IgD-negative memory B cell (primary cell): ENCODE results near the gene PPFIBP2. TPM values are rescaled to one million over a fixed set of nuclear protein-coding genes. Genes with fewer than 3 reads are reported as not detected.

Experiments
- H3K27ac Mint-ChIP-seq, 3 donors: one replicate each; pipeline ENCODE4 v1.8.0; 2020 to 2022; ENCODE audit warnings: mild to moderate bottlenecking in 3 of 3, mixed read lengths in 3 of 3, moderate library complexity in 1 of 3
- H3K27me3 Mint-ChIP-seq: one replicate; pipeline ENCODE4 v1.8.0; 2021; ENCODE audit warnings: mixed read lengths
- H3K36me3 Mint-ChIP-seq: one replicate; pipeline ENCODE4 v1.8.0; 2020; ENCODE audit warnings: mild to moderate bottlenecking, mixed read lengths
- H3K4me1 Mint-ChIP-seq, 3 donors: one replicate each; pipeline ENCODE4 v1.8.0; 2020 to 2022; ENCODE audit warnings: mixed read lengths in 3 of 3, mild to moderate bottlenecking in 1 of 3
- H3K4me3 Mint-ChIP-seq, 4 donors: one replicate each; pipeline ENCODE4 v1.8.0; 2020 to 2022; ENCODE audit warnings: mild to moderate bottlenecking in 4 of 4, mixed read lengths in 4 of 4, moderate library complexity in 3 of 4
- H3K9me3 Mint-ChIP-seq, 3 donors: one replicate each; pipeline ENCODE4 v1.8.0; 2020 to 2021; ENCODE audit warnings: mixed read lengths in 3 of 3, mild to moderate bottlenecking in 1 of 3
- polyA plus RNA-seq: library from polyadenylated mRNA; unstranded; fragments of 300-500 nt; fragmentation: Illumina TruSeq; gene quantifications from one replicate; pipeline ENCODE4 v1.2.3, GENCODE V29; 2021

The PPFIBP2 gene
- polyA plus RNA-seq, 1 donor from 2014 or later: 29.1 TPM

DNA sequence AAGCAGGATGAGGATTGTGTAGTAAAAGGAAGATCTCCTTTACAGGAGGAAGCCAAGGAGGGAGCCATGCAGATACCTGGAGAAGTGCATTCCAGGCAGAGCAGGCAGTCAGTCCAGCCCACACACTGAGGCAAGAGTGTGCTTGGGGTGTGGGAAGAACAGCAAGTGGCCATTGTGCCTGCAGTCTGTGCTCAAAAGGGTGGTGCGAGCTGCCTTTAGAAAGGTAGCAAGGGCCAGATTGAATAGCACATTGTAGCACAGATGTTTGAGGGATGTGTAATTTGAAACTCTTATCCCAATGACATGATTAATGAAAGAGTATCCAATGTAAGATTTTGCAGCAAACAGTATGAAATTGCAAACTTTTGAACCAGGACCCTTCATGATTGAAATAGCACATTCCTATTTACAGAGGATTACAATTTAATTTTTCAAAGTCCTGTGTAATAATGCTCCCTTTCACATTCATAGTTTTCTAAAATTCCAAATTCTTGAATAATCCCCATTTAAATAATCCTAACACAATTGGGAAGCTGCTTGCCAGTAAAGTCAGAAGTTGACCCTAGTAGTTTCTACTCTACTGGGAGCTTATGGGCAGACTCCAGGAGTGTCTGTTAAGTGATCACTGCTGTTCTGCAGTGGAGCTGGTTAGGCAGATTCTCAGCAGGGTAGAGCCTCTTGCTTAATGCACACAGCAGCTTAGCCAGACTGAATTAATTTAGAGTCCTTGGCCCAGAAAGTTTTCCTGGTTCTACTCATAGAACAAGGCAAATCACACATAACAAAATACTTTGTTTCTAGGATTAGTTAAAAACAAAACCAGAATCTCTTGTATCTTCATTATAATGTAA, 81.4 kb downstream of the PPFIBP2 start:
- Mint-ChIP-seq H3K36me3 (peaks cover 10% of the 10 kb centered on the region), H3K4me3 (no peak overlapping the region), H3K27ac (no peak overlapping the region), H3K4me1 (peaks cover 0 to 19% (median 3%) of the 10 kb centered on the region in 3 donors), H3K9me3 (no peaks in the 10 kb centered on the region), H3K27me3 (no peaks in the 10 kb centered on the region)

DNA sequence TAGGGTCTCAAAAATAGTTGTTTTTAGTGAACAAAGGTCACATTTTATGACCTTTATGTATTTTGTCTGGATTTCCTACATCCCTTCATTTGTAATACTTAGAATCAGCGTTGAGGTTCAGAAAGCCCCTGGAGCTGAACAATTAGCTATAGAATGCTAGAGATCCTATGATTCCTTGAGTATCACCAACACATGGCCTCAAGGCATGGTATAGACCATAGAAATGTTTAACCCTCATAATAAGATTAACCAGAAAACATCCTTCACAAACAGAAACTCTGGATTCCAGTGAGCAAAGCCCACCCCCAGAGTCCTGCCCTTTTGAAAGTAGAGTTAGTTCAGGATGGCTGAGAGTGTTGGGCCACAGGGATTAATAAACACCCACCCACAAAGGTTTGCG, 82.2 kb downstream of the PPFIBP2 start:
- H3K27ac Mint-ChIP-seq: no peak overlapping the region
- no peaks in the 10 kb centered on the region for H3K27me3 Mint-ChIP-seq
- H3K4me1 Mint-ChIP-seq: peaks cover 0 to 19% (median 3%) of the 10 kb centered on the region in 3 donors
- peaks cover 9% of the 10 kb centered on the region for H3K36me3 Mint-ChIP-seq
- H3K4me3 Mint-ChIP-seq: no peak overlapping the region
- no peaks in the 10 kb centered on the region for H3K9me3 Mint-ChIP-seq

DNA sequence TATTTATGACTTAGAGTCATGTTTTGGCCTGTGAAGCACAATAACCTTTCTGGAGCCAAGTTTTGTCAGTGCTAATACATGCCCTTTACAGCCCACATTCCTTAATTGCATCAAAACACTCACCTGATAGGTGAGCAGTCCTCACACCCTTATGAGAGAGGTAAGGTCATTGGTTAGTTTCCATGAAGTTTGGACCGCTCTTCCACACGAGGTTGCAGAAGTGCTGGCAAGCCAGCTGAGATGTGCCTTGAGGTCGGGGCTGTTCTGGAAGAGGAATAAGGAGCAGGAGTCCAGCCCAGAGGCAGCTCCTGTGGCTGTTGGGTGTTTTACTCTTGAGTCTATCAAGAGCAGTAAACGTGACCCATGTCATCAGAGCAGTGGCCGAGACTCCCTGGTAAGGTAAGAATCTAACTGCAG, 83.2 kb downstream of the PPFIBP2 start:
- no peak overlapping the region for H3K27ac Mint-ChIP-seq
- H3K36me3 Mint-ChIP-seq: peaks cover 9% of the 10 kb centered on the region
- H3K4me1 Mint-ChIP-seq: peaks cover 0 to 13% (median 3%) of the 10 kb centered on the region in 3 donors
- no peaks in the 10 kb centered on the region for H3K27me3 Mint-ChIP-seq
- H3K9me3 Mint-ChIP-seq: no peaks in the 10 kb centered on the region
- H3K4me3 Mint-ChIP-seq: no peak overlapping the region

DNA sequence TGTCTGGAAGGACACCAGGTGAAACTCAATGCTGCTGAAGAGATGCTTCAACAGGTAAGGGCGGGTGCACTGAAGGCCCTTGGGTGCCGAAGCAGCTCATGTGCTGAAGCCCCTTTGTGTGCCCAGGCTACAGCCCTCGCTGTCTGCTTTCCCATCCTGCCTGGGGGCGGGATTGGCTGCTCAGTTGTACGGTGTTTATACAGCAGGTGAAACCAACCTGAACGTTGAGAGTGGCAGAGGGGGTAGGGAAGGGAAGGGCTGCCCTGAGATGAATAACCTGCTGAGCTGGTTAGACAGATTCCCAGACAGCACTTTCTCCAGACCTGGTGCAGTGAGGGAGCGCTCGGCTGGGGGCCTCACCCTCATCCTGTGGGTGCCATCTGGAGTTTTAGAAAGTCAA, 83.8 kb downstream of the PPFIBP2 start:
- Mint-ChIP-seq H3K4me1 (peaks cover 0 to 6% (median 0%) of the 10 kb centered on the region in 3 donors), H3K27ac (no peak overlapping the region), H3K4me3 (no peak overlapping the region), H3K9me3 (no peaks in the 10 kb centered on the region), H3K27me3 (no peaks in the 10 kb centered on the region), H3K36me3 (peaks cover 9% of the 10 kb centered on the region)

DNA sequence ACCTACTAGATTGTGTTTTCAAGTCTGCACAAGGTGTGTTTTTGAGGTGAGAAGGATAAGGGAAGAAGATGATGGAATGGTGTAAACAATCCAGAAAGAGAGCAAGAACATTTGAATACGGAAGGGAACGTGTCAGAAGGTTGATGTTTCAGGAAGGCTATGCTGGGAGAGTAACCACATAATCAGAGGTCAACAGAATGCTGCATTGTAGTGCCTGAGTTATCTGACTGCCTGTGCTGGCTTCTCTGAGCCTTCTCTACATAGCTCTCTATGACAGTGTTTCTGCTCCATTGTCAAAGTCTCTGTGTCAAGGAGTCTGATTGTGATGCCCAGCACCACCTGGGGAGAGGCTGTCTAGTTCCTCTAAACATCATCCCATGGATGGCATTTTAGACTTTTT, 85.4 kb downstream of the PPFIBP2 start:
- H3K27ac Mint-ChIP-seq: peak overlapping the region in 1 of 3 donors; percentile 53
- H3K4me1 Mint-ChIP-seq: peaks cover 0 to 2% (median 0%) of the 10 kb centered on the region in 3 donors
- no peak overlapping the region for H3K4me3 Mint-ChIP-seq
- no peaks in the 10 kb centered on the region for H3K9me3 Mint-ChIP-seq
- H3K36me3 Mint-ChIP-seq: peaks cover 10% of the 10 kb centered on the region
- H3K27me3 Mint-ChIP-seq: no peaks in the 10 kb centered on the region

DNA sequence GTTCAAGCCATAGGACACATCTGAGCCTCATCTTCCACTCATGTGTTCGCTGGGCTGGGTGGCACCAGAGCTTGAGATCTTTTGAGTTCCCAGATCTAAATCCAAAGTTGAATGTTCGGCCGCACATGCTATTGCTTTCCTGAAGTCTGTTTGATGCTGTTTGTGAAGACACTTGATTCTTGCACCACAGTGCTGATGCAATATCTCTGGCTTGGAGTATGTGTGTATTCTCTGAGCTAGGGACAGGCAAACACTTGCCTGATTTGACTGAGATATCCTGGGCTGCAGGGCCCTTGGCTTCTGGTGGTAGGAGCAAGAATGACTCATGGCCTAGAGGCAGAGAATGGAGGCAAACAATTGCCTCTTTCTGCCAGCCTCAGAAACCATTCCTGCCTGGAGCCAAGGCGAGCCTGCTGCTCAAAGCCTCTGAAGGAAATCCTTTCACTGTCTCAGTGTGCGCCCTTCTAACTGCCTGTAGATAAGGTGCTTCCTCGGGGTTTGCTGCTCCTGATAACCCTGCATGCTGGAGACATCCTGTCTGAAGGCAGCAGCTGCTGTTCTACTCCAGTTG, 86.5 kb downstream of the PPFIBP2 start:
- H3K4me3 Mint-ChIP-seq: no peak overlapping the region
- peaks cover 0 to 2% (median 0%) of the 10 kb centered on the region in 3 donors for H3K4me1 Mint-ChIP-seq
- H3K27ac Mint-ChIP-seq: peak overlapping the region in 1 of 3 donors; percentile 43
- no peaks in the 10 kb centered on the region for H3K9me3 Mint-ChIP-seq
- H3K27me3 Mint-ChIP-seq: no peaks in the 10 kb centered on the region
- H3K36me3 Mint-ChIP-seq: peaks cover 10% of the 10 kb centered on the region

DNA sequence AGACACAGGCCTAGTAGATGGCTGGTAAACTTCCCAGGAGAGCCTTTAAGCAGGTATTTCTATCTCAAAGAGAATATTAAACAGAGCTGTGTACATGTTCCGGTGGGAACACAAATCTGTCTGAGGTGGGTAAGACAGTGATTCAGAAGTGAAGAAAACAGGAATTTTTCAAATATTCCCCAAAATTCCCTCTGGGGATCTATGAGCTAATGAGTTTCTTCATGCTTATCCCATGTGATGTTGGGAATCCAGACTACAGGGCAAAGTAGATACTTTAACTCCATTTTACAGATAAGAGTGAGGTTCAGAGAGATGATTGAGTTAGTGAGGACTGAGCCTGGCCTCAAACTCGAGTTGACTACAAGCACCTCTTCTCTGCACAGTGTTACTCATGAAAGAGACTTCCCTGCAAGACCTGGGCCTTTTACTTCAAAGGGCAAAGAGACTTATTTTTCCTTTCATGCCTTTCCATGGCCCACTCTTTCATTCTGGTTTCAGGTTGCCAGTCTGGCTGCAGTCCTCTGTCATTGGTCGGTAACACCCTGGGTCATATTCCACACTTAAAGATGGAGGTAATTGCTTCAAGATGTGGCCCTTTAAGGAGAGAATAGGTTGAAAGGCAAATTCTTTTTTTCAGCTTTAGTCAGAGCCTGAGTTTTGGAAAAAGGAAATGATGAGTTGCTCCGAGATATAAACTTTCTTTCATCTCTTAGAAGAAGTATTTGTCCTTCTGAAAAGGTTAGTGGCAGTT, 89.4 kb downstream of the PPFIBP2 start:
- H3K36me3 Mint-ChIP-seq: peaks cover 3% of the 10 kb centered on the region
- no peaks in the 10 kb centered on the region for H3K9me3 Mint-ChIP-seq
- no peak overlapping the region for H3K27ac Mint-ChIP-seq
- no peaks in the 10 kb centered on the region for H3K27me3 Mint-ChIP-seq
- H3K4me3 Mint-ChIP-seq: no peak overlapping the region
- H3K4me1 Mint-ChIP-seq: no peaks in the 10 kb centered on the region

DNA sequence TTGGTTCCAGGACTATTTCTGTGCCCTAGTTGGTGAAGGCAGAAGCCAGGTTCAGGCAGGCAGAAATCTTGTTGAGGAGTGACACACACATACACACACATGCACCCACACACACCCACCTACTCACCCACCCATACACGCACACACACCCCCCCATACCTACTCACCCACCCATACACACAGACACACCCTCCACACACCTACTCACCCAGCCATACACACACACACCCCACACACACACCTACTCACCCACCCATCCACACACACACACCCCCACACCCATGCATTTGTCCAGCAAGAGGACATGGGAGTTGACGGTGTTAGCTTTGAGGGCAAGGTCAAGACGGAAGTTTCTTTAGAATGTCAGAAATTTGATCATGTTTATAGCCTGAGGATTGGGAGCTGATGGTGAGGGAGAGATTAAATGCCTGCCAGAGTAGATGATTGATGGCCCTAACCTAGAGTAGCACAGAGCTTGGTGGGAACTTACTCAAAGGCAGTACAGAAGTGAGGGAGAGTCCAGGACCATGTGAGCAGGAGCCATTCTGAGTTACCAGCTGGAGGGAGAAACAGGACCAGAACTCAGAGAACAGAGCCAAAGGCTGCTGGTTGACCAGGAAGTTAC, 90.6 kb downstream of the PPFIBP2 start:
- Mint-ChIP-seq H3K4me1 (no peaks in the 10 kb centered on the region), H3K27ac (no peak overlapping the region), H3K36me3 (peaks cover 6% of the 10 kb centered on the region)

DNA sequence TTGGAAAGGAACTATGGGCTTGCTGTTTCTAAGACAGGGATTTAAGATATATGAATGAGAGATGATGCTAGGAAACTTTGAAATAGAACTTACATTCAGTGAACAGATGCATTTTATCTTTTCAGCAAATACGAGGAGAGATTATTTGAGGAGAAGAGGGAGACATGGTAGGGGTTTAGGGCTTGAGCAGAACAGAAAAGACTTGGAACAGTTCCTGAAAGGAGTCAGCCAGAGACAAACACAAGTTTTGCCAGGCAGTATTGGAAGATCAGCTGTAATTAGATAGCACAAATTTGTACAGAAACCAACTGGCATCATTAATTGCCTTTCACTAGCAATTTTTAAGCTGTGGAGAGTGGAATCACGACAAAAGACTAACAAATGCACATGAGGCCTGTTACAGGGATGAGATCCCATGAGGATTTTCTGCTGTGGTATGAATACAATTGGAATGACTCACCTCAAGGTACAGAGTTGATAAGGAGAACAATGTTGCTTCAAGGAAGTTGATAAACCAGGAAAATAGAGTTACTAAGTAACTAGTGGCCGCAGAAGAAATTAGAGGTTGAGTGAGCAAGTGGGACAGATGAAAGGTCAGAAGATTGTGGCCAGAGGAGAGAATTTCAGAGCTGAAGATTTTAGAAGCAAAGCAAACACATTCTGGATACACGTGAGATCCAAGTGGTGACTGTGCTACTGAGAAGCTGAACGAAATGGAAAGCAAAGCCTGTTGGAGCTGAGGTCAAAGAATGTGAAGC, 91.6 kb downstream of the PPFIBP2 start:
- Mint-ChIP-seq H3K4me3 (no peak overlapping the region), H3K27ac (no peak overlapping the region), H3K27me3 (no peaks in the 10 kb centered on the region), H3K9me3 (no peaks in the 10 kb centered on the region), H3K36me3 (peaks cover 6% of the 10 kb centered on the region), H3K4me1 (no peaks in the 10 kb centered on the region)

More for the DNA sequence above, 90.6 kb downstream of the PPFIBP2 start:
- Mint-ChIP-seq H3K27me3 (no peaks in the 10 kb centered on the region), H3K4me3 (no peak overlapping the region), H3K9me3 (no peaks in the 10 kb centered on the region)

DNA sequence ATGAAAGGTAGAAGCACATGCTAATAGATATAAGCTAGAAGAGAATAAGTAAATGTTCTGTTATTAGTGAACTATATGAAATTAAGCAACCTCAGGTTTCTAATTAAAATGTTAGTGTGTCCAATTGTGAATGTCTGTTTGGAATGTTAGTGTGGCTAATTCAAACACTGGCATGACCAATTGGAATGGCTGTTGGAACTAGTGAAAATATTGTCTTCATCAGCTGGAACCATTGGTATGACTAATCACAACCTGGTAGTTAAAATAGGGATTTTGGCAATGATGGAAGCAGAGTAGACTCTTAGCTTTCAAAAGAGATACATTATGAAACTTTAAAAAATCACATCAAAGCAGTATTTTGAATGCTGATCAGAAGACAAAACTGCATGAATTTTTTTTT, 92.7 kb downstream of the PPFIBP2 start:
- no peaks in the 10 kb centered on the region for H3K27me3 Mint-ChIP-seq
- peaks cover 9% of the 10 kb centered on the region for H3K36me3 Mint-ChIP-seq
- no peak overlapping the region for H3K4me3 Mint-ChIP-seq
- no peak overlapping the region for H3K27ac Mint-ChIP-seq
- no peaks in the 10 kb centered on the region for H3K4me1 Mint-ChIP-seq
- H3K9me3 Mint-ChIP-seq: no peaks in the 10 kb centered on the region

DNA sequence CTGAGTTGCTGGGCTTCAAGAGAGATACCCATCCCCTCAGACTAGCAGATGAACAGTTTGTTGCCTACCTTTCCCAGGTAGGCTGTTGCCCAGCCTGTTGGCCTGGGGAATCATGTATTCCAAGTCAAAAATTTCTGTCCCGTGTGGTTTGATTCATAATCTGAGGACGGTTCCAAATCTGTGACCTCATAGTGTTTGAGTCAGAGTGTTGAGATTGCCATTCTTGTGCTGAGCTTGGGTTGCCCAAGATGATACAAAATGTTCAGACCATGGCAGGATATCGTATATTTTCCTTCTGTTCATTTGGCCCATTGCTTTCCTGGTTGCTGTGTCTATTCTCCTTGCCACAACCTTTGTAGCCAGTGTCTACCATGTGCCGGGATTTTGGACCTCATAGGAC, 95.2 kb downstream of the PPFIBP2 start:
- Mint-ChIP-seq H3K4me1 (no peaks in the 10 kb centered on the region), H3K27me3 (no peaks in the 10 kb centered on the region), H3K27ac (no peak overlapping the region), H3K9me3 (no peaks in the 10 kb centered on the region), H3K36me3 (peaks cover 7% of the 10 kb centered on the region), H3K4me3 (no peak overlapping the region)

DNA sequence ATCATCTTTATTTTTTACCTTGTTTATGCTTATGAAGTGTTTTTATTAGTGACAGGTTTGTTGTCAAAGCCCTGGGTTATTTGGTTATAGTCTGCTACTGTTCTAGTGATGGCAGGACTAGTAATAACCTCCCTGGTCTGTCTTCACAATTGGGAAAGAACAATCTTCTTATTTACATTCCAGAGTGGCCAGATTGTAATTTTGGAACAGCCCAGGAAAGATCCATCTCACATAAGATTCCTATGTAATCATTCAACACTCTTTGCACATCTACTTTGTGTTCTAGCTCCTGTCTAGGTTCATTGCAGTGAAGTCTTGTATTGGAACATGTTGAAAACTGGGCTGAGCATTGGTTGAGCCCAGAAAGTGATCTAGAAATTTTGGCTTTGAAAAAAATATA, 95.7 kb downstream of the PPFIBP2 start:
- Mint-ChIP-seq H3K27me3 (no peaks in the 10 kb centered on the region), H3K4me1 (peaks cover 0 to under 1% (median 0%) of the 10 kb centered on the region in 3 donors), H3K27ac (no peak overlapping the region), H3K36me3 (peaks cover 7% of the 10 kb centered on the region), H3K9me3 (no peaks in the 10 kb centered on the region), H3K4me3 (no peak overlapping the region)

DNA sequence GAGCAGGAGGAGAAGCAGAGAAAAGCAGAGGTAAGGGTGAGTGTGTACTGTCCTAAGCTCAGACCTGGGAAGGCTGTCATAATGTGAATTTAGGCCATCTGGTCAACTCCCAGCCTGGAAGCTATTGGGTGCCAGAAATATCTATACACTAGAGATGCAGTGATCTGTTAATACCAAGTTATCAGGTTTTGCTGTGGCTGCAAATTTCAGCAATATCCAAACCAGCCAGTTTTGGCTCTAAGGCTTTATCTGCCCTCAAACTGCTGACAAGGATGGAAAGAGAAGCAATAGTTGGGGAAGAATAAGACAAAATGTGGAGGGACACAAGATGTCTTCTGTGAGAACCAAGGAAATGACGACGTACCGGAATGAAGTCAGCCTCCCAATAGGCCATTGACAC, 96.6 kb downstream of the PPFIBP2 start:
- Mint-ChIP-seq H3K27me3 (no peaks in the 10 kb centered on the region), H3K36me3 (peaks cover 7% of the 10 kb centered on the region), H3K4me3 (no peak overlapping the region), H3K4me1 (peaks cover 0 to 2% (median 0%) of the 10 kb centered on the region in 3 donors), H3K27ac (peak overlapping the region in 1 of 3 donors; percentile 44), H3K9me3 (no peaks in the 10 kb centered on the region)

DNA sequence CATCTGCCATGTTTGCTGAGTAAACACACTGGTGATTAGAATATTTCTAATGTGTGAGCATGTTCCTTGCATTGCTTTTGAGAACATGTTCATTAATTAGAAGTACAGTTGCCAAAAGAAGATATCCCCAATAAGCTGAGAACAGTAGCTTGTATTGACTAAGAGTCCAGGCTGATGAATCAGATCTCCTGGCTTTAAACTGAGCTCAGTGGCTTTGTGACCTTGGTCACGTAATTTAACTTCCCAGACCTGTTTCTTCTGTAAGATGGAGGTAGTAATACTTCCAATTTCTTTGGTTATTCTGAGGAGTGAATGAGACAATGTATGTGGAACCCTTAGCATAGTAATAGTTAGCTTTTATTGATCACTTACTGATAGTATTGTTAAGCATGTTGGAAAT, 97.6 kb downstream of the PPFIBP2 start:
- Mint-ChIP-seq H3K4me1 (peaks cover 0 to 2% (median 0%) of the 10 kb centered on the region in 3 donors), H3K27me3 (no peaks in the 10 kb centered on the region), H3K27ac (no peak overlapping the region), H3K4me3 (no peak overlapping the region), H3K9me3 (no peaks in the 10 kb centered on the region), H3K36me3 (peaks cover 9% of the 10 kb centered on the region)
